GOT3 (cell line): ENCODE results near the gene GATA6.

Experiments
- DNase-seq: peaks from one replicate; lab custom pipeline; 2025; ENCODE audit warnings: mixed read lengths; lab: John Stamatoyannopoulos, UW

Gene GATA6

GRCh38 chr18:22243513-22243912, 74.1 kb downstream of the GATA6 start:
- DNase-seq: no peak

- DNase-seq: no peak
These were observed 80.6 kb downstream of the GATA6 start for GRCh38 chr18:22250026-22250425.

- no peak for DNase-seq
These were observed 81.2 kb downstream of the GATA6 start for GRCh38 chr18:22250591-22250996.
